GM18498 (cell line): ENCODE data around the gene CRIM1.

ENCODE experiments used
- ATAC-seq: cut with Tn5 transposase; IDR thresholded peaks from one replicate; pipeline ENCODE4 v1.9.1; 2021; ENCODE audit warnings: mild to moderate bottlenecking, moderate library complexity; ENCODE audit not compliant: unreplicated experiment

CRIM1 gene

DNA sequence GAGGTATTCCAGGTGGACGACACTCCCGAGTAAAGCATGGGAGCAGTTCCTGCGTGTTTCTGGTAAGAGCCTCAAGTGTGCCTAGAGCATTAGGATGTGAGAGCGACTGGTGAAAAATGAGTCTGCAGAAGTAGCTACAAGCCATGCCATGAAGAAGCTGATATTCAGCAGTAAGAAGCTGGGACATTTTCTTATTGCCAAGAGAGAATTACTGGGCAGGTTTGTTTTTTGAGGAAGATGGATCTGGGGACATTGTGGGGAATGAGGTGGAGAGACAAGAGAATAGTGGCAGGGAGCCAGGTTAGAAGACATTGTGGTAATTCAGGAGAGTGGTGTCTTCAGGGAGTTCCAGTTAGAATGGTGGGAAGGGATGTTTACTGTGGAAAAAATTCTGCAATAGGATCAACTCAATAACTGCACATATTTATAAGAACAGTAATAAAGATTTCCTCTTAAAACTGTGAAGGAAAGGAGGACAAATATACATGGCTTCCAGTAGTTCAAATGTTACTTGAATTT is 38.2 kb downstream of the CRIM1 start:
- ATAC-seq, result no peak

DNA sequence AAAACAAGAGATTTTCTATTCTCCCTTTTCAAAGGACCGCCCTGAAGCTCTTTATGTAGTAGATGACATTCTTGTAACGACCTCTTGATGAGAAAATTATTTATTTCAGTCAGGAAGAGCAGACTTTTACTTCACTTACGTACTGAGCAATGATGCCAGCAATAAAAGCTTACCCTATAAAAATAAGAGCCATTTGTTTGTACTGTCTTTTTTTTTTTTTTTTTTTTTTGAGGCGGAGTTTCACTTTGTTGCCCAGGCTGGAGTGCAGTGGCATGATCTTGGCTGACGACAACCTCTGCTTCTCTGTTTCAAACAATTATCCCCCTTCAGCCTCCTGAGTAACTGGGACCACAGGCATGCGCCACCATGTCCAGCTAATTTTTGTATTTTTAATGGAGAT is 39.2 kb downstream of the CRIM1 start:
- no peak for ATAC-seq

DNA sequence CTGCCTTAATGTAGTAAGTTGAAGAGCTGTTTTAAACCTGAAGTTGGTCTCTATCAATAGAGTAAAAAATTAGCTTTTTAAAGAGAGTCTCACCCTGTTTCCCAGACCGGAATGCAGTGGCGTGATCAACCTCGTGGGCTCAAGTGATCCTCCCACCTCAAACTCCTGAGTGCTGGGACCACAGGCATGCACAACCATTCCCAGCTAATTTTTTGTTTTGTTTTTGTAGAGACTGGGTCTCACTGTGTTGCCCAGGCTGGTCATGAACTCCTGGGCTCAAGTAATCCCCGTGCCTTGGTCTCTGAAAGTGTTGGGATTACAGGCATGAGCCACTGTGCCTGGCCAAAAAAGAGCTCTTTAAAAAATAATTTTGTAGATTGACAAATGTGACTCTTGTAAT is 40.3 kb downstream of the CRIM1 start:
- no peak for ATAC-seq

DNA sequence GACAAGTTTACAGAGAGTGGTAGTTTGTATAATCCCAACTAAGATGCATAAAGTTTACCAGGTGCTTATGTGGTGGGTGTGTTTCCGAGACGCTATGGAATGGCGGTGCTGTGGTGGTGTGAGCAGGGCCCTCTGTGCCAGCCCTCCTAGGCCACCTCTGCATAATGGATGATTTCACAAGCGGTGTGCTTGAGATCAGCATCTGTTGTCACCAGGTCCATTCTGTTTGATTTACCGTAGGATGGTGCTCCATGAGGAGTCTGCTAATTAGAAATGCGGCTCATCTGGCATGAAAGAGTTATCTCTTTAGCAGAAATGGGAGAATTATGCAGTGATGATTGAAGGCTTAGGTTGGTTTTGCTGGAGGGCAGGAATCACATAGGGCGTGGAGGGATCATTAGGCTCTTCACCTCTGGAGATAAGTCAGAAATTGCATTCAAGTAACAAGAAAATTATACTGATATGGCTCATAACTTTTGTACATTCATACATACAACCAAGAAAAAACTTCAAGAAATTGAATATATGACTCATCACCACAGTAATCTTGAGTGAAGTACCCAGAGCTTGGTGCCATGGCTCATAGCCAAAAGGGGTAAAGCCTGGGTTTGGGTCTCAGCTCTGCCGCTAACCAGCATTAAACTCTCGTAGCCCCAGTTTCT is 41.4 kb downstream of the CRIM1 start:
- ATAC-seq, result no peak

DNA sequence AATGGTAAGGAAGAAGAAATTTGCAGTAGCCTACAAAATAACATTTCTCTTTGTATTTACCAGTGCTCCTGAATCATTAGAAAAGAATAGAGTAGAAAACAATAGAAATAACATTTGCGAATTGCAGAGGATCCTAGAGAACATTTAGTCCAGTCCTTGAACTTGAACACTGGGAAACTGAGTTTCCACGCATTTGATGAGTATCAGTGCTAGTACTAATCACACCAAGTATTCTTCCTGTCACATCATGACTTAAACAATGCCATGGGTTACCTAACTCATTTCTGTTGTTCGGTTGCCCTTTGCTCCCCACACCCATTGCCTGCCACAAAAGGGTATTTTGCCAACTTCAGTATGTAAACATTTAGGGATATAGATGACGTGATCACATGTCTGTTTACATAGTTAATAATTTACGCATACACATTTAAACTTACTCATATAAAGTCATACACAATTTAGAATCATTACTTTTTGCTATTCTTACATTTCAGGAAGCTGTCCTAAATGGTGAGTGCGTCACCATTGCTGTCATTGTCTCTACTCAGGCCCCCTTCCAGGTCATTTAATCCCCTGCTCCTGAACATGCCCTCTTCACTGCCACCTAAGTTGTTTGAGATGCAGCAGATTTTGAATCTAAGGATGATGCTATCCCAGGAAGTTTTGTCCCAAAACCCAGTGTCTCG is 42.3 kb downstream of the CRIM1 start:
- ATAC-seq, result no peak

DNA sequence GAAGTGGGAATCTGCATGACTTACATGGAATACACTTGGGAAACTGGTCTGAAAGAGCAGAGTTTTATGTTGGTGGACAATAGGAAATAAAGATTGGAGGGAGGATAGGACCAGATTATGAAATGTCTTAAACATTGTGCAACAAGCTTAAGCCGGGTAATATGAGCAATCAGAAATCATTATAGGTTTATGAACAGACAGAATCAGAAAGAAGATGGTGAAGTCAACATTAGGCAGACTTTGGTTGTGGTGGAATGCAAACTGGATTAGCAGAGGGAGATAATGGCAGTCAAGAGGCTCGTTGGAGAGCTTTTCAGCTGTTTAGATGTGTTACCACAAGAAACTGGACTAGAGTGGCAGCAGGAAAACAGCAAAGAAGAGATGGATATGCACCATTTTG is 43.5 kb downstream of the CRIM1 start:
- ATAC-seq, result no peak

DNA sequence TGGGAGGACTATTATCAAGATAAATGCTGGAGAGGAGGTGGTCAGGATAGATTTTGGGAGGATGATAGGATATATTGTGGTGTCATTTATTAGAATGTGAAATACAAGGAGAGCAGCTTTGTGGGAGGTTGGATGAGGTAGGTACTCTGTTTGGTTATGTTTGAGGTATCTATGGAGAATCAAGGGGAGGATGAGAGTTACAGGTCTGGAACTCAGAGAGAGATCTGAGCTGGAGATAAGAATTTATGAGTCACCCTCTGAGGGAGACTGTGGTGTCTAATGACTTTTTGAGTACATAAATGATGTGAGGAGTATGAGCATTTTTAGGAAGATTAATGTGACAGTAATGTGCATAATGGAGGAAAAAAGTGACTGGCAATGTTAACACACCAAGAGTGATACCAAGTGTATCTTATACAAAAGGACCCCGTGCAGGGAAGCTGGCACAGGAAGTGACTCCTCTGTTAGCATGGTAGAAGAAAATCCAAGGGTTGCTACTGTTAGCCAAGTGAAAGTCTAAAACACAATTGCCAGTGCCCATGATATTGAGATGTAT is 48.2 kb downstream of the CRIM1 start:
- ATAC-seq, result peak; percentile 41

DNA sequence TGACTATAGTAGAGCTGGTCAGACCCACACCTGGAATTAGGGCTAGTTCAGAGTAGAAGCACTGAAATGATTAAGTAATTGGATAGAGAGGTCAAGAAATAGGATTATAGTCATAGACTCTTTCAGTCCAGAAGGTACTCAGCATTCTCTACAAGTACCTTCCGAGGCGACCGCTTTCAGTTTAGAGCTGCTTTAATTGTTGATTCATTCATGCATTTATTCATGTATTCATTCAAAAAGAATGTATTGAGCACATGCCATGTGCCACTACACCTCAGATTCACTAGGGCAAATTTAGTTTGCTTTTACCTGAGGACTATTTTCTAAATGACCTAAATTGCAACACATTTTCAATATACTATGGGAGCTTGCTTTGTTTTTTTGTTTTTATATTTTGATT is 48.7 kb downstream of the CRIM1 start:
- ATAC-seq, result peak; percentile 29

DNA sequence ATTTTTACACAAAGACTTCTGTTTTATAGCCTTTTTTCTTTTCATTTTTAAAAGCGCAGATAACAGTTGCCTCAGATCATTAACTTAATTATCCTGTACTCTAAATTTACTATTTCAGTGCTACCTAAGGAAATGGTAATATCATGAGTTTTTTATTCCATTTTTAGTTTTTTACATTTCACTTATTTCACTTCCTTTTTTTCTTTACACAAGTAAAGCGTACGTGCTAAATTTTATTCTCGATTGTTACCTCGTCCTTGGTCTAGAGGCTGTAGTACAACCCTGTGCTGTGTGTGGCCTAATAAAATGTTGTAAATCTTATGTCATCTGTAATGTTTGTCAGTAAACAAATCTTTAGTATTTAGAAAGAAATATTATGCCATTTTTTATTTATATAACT is 49.2 kb downstream of the CRIM1 start:
- peak; percentile 64 for ATAC-seq

DNA sequence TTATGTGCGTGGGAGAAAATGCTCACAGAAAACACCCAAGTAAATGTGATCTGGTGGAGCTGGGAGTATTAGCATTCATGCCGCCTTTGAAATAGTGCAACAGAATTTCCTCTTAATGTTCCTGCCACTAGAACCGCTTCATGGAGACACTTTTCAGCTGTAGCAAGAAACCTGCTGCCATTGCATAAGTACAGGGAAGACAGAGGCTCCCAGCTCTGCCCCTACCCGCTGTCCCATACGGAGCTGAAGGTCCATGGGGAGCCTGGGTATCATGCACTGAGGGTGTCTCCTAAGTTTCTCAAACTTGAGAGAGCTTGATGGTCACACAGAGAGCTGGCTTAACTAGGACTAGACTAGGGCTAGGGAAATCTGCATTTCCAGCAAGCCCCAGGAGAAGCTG is 49.6 kb downstream of the CRIM1 start:
- ATAC-seq, result no peak

DNA sequence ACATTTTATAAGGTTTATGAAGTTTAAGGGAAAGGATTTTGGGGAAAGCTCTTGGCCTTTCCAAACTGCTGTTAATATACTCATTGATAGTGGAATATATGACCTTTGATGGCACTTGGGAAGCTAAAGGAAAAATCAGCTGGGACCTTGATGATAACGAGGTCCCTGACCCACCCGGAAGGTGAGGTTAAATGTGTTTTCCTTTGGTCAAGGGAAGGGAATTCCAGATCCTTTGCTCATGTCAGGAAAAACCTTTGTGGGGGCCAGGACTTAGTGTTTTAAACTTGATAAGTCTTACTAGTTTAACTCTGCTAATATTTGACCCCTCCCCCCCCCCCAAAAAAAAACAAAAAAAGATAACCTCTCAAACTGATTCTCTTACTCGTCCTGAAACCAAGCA is 50.7 kb downstream of the CRIM1 start:
- ATAC-seq, result no peak

DNA sequence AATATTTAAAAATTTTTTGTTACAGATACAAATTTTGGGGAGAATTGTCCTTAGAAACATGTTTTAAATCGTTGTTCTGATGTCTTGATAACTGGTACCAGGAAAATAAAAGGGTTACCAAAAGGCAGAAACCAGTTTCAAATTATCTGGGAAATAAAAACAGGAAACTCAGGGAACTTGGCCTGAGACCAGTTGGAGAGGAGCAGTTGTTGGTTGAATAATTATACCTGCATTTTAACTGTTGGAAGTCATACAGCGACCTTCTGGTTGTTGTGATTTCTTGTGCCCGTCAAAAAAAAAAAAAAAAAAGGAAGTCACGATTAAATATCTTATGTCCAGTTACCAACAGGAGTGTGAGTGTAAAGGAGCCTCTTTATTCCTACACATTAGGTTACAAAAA is 51.8 kb downstream of the CRIM1 start:
- ATAC-seq, result no peak

DNA sequence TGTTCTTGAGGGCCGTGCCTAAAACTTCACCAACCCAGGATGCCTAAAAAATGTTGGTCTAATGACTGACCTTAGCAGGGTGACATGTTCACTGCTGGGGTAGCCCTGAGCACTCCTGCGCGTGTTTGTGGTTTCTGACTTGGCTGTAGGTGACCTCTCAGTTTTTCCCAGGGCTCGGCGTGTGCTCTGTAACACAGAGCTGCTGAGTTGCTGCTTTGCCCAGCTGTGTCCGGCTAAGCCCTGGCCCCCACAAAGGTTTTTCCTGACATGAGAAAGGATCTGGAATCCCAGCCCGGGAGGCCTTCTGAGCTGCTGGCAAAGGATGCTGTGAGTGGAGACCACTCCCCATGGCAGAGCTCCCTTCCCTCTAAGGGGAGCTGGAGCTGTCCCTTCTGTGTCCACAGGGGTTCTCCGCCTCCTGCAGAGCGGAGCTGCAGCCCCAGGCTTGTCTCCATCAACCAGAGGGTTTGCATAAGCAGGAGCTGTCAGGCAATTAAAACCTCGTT is 52.7 kb downstream of the CRIM1 start:
- no peak for ATAC-seq

DNA sequence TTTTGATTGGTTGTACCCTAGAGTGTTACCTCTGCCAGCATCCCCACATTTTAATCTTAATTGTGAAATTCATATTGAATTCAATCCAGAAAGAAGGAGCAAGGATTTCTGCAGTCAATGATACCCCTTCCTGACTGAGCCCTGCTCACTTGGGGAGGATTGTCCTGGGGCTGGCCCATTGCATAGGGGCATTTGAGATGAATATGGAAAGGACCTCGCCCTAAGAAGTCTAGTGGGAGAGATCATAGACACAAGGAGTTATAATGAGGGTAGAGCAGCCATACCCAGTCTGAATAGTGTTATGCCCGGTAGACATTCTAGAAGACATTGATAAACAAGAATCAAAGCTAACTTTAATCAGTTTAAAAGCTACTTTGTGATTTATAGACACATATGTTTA is 53.8 kb downstream of the CRIM1 start:
- ATAC-seq, result no peak

DNA sequence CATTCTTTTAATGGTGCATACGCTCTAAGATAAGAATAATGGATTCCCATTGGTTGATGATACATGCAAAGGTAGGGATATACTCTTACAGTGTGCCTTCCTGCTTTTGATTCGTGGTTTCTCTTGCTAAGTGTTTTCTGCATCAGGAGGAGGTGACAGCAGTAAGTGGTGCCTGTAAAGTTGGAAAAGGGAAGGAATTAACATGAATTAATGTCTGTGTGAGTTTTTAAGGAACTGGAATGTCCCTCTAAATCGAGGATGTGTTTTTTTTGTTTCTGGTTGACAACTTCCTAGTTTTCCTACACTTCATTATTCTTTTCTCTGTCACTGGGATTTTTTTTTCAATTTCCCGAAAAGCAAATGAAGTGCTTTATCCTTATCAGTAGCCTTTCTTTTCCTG is 54.4 kb downstream of the CRIM1 start:
- ATAC-seq, result no peak

DNA sequence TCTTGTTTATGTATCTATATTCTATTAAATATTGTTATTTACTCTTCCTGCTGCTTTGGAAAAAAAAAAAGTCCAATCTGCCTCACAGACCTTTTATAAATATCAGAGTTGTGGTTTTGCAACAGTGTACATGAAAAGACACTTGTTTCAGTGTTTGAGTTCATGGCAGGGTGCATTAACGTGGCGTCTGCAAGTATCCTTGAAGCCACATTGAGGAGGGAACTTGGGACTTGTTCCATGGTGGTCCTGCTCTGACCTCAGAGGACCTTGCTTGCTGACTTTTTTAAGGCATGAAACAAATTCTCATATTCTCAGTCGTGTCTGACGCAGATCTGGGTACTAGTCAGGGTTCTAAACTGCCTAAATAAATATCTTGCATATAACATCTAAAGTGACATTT is 55.1 kb downstream of the CRIM1 start:
- ATAC-seq, result no peak

DNA sequence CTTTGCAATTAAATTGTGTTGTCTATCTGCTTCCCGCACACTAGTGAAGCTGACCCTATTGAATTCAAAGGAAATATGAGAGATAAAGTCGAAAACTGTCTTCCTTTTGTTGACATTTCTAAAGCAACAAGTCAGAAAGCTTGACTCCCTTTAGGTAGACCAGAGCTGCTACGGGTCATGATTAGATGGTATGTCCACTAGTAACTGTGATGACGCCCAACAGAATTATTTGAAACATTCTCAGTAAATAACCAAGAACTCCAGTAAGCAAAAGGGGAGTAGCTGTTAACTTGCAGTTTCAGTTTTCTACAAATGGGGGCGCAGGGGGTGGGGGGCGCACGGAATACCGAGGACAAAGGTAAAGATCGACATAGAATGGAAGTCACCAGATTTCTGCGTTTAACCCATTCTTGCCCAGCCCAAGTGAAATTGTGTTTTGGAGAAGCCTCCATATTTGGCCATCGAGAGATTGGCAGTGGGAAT is 56.4 kb downstream of the CRIM1 start:
- ATAC-seq, result no peak

DNA sequence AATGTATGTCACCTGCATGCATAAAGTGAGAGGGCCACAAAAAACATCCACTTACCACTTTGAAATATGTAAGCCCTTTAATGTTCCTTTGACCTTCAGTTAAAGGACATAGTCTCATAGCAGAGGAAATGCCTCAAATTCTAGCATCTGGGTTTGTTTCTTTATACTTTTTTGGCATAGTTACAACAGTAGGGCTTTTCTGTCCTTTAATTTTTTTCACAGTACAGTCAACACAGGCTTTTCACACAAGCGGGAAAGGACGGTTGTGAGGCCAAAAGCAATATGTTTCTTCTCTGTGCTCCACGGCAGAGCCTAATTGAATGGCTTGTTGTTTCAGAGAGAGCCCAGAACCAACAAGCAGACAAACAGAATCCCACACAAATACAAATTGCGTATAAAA is 57.6 kb downstream of the CRIM1 start:
- no peak for ATAC-seq

DNA sequence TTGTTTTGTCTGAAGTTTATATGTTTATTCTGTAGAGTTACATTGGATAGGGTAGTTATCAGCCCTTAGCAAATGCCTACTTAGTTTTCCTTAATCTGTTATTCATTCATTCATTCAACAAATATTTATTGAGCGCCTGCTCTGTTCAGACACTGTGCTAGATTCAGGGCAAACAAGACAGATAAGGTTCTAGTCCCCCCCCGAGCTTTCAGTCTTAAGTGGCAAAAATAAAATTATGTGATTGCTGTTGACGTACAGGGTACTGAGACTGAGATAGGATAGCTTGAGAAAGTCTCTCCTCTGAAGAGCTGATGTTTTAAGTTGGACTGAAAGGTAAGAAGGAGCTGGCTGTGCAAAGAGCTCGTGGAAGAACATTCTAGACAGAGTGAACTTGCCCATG is 58.7 kb downstream of the CRIM1 start:
- ATAC-seq, result no peak

DNA sequence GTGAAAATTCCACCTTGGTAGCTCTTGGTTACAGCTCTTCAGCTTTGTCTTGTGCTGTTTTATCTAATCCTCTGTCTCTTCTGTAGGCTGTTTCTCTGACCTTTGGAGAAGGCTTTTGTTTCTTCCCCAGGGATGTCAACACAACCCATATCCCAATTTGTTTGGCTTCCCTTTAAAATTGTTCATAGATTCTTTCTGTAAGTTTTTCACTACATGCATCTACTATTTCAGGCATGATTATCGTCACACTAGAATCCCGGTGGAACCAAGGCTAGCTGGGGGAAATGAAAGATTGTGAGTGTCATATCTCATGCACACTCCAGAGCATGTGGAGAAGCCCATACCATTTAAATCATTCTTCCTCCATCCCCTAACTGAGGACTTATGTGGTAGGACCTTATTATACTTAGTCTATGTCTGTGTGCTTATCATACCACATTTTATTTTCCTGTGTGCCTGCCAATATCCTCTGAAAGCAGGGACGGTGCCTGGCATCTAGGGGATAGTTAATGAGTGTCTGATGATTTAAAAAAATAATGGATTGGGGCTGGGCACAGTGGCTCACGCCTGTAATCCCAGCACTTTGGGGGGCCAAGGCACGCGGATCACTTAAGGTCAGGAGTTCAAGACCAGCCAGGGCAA is 59.9 kb downstream of the CRIM1 start:
- no peak for ATAC-seq

DNA sequence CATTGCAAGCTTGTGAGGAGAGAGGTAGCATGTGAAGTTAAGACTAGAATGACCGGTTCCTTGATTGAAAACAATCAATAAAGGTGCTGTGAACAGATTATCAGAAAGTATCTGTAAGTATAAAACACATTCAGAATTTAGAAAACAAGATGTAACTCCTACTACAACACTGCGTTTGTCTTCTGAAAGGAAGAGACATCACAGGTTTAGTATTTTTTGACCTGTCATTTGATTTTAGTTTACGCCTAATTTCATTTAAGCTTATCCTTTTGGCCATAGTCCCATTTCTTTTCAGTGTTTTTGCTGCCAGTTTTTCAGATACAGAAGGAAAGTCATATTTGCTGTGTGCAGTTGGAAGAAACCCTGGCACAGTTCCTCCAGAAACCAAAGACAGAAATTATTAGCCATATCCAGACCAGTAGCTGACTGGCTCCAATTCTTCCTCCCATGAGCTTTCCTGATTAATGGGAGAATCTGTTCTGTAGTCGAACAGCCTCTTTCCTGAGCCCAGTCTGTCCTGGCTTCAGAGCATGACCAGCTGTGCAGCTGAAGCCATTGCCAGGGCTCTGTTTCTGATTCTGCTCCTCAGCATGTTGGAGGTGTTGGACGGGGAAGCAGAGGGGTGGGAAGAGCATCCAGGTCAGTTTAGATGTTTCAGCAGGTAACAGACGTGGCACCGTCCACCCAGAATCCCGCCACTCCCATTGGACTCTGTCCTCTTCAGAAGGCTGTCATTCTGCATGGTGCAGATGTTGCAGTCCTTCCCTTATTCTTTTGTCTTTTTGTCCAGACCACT is 61.0 kb downstream of the CRIM1 start:
- no peak for ATAC-seq
